ENCODE data around the gene CBX1. TPM values are rescaled to one million over a fixed set of nuclear protein-coding genes. Genes with fewer than 3 reads are reported as not detected.
A peak's percentile ranks its signal among the peaks of the same experiment; 100 is the strongest.
"Not testable (repeated sequence)": the region's sequence is repeated elsewhere in the genome, so short reads cannot be mapped to it uniquely, and the experiment has no call there.

CBX1 gene
- total and polyA plus RNA-seq, 2 experiments from 2014 or later, result 38.3 to 102 TPM

GRCh38 chr17:48038687-48039086 is 62.6 kb downstream of the CBX1 start:
- H3K27me3 ChIP-seq, result peaks cover 29% of the 10 kb centered on the region
- no peaks in the 10 kb centered on the region for H3K9me3 ChIP-seq (ENCODE audit: low read depth)
- no peak overlapping the region for H3K4me3 ChIP-seq
- no peak for TF ChIP-seq CTCF (IDR thresholded peaks at IDR 0.05; ENCODE audit: low read depth, low read length)
- H3K4me1 ChIP-seq (ENCODE audit: low read depth), result peaks cover 5% of the 10 kb centered on the region
- no peak for DNase-seq (ENCODE audit: low read depth in 1 of 2, low spot score in 1 of 2)
- H3K27ac ChIP-seq, result no peak overlapping the region
- no peaks in the 10 kb centered on the region for H3K36me3 ChIP-seq

DNA sequence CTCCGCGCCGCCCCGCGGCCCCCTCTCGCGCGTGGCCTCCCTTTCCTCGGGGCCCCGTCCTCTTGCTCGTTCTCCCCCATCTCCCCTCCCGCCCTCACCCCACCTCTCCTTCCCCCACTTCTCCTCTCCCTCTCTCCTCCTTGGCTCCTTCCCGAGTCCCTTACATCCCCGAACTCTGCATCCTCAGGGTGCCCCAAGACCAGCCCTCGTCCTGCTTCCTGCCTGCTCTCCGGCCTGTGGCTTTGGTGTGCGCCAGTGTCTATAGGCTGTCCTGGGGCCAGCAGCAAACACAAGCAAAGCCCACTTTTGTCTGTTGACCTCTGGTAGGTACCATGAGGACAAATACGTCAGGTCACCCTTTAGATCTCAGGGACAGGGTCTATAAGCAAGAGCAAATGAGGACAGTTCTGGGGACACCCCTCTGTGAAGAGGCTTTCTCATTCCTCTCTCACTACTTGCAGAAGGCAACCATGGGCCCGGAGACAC is 63.4 kb downstream of the CBX1 start:
- Histone ChIP-seq H3K4me3 (peak overlapping the region; percentile 17), H3K9me3 (ENCODE audit: low read depth) (no peaks in the 10 kb centered on the region), H3K27ac (no peak overlapping the region), H3K27me3 (peaks cover 29% of the 10 kb centered on the region), H3K4me1 (ENCODE audit: low read depth) (peaks cover 5% of the 10 kb centered on the region), H3K36me3 (no peaks in the 10 kb centered on the region)
- no peak for DNase-seq (ENCODE audit: low read depth in 1 of 2, low spot score in 1 of 2)
- no peak for TF ChIP-seq CTCF (IDR thresholded peaks at IDR 0.05; ENCODE audit: low read depth, low read length)

DNA sequence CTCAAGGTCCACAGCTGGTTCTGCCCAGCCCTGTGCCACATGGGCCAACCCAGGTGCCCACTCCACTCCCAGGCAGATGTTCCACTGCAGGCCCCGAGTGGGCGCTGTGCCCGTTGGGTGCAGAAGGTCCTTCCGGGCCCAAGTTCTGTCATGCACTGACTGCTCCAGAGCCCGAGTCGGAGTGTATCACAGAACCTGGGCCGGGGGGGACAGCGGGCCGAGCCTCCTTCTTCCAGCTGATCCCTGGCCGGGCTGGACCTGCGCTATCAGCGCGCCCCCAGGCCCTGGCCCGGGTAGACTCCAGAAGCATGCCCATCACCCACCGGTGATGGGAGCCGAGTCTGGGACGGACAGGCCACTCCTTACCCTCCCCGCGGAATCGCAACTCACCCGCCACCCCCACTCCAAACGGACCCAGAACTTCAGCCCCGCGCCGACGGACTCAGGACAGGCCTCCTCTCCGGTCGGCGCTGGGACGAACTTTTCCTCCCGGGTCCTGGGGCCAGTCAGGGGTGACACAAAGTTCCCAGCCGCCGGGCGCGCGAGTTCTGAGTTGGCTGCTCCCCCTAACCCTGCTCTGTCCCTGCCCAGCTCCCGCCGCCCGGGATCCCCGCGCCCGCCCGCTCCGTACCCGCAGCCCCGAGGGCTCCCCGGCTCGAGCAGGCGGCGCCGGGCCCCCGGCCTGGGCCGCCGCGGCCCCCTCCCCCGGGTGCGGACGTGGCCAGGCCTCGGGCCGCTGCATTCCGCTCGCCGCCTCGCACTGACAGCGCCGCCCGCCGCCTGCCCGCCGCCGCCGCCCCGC is 64.0 kb downstream of the CBX1 start, which contains the start of gene COPZ2:
COPZ2 (minus strand) TSS at position 762 of the 802 bp plus-strand sequence; CDS start at position 742, 20 bp downstream.
- peaks cover 5% of the 10 kb centered on the region for H3K4me1 ChIP-seq (ENCODE audit: low read depth)
- no peak within 1 kb of the TSS for H3K27ac ChIP-seq
- no peaks in the 10 kb centered on the region for H3K36me3 ChIP-seq
- peak; percentile 57 to 61 for DNase-seq (ENCODE audit: low read depth in 1 of 2, low spot score in 1 of 2)
- H3K4me3 ChIP-seq, result peak within 1 kb of the TSS; percentile 38
- peaks cover 29% of the 10 kb centered on the region for H3K27me3 ChIP-seq
- peak; percentile 63 for TF ChIP-seq CTCF (IDR thresholded peaks at IDR 0.05; ENCODE audit: low read depth, low read length)
- no peaks in the 10 kb centered on the region for H3K9me3 ChIP-seq (ENCODE audit: low read depth)

DNA sequence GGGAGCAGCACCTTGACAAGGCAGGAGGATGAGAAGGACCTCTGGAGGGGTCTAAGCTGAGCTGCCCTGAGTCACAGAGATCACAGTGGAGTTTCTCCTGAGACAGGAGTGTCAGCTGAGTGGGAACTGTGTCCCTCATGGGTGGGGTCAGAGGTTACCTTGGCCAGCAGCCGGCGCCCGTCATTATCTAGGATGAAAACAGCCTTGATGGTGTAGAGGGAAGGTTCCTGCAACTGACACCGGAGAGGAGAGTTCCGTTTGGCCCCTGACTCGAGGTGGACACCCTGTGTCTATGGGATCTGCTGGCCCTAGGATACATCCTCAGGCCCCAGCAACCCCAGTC is 64.6 kb downstream of the CBX1 start:
- Histone ChIP-seq H3K4me3 (peak overlapping the region; percentile 38), H3K9me3 (ENCODE audit: low read depth) (no peaks in the 10 kb centered on the region), H3K27ac (no peak overlapping the region), H3K27me3 (peaks cover 29% of the 10 kb centered on the region), H3K36me3 (no peaks in the 10 kb centered on the region), H3K4me1 (ENCODE audit: low read depth) (peaks cover 5% of the 10 kb centered on the region)
- TF ChIP-seq CTCF (IDR thresholded peaks at IDR 0.05; ENCODE audit: low read depth, low read length), result no peak
- DNase-seq (ENCODE audit: low read depth in 1 of 2, low spot score in 1 of 2), result no peak

DNA sequence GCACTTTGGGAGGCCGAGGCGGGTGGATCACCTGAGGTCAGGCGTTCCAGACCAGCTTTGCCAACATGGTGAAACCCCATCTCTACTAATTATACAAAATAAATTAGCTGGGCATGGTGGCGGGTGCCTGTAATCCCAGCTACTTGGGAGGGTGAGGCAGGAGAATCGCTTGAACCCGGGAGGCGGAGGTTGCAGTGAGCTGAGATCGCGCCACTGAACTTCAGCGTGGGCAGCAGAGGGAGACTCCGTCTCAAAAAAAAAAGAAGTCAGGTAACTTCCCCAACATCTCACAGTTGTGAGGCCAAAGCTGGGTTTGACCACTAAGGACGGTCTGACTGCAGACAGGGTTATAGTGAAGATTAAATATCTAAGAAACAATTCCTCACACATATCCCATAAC is 66.5 kb downstream of the CBX1 start:
- peaks cover 29% of the 10 kb centered on the region for H3K27me3 ChIP-seq
- not testable (repeated sequence) for H3K4me1 ChIP-seq (ENCODE audit: low read depth); H3K9me3 ChIP-seq (ENCODE audit: low read depth); DNase-seq (ENCODE audit: low read depth in 1 of 2, low spot score in 1 of 2); H3K36me3 ChIP-seq; H3K27ac ChIP-seq; H3K4me3 ChIP-seq

DNA sequence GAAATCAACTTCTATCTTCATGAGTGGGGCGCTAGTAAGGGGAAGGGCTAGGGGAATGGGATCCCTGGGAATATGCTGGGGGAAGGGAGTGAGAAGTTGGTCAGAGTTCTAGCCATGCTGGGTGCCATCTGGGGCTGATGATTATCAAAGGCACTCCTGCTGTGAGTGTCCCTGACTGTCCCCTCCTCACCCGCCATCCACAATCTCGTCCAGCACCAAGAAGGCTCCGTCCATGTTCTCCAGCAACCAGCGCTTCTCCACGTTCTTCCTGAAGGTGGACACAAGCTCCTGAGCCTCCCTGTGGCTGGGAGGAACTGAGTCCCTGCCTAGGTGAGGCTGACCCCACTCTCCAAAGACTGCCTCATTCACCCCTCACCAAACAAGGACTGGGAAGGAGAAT is 69.3 kb downstream of the CBX1 start:
- DNase-seq (ENCODE audit: low read depth in 1 of 2, low spot score in 1 of 2), result no peak
- H3K27ac ChIP-seq, result no peak overlapping the region
- peaks cover 11% of the 10 kb centered on the region for H3K27me3 ChIP-seq
- H3K4me3 ChIP-seq, result no peak overlapping the region
- no peaks in the 10 kb centered on the region for H3K4me1 ChIP-seq (ENCODE audit: low read depth)
- H3K9me3 ChIP-seq (ENCODE audit: low read depth), result no peaks in the 10 kb centered on the region
- TF ChIP-seq CTCF (IDR thresholded peaks at IDR 0.05; ENCODE audit: low read depth, low read length), result no peak
- H3K36me3 ChIP-seq, result no peaks in the 10 kb centered on the region

Data from cardiac muscle cell (in vitro differentiated cells and primary cell).